Stimulated activated effector memory CD8-positive, alpha-beta T cell treated with anti-CD3 and anti-CD28 coated beads, Interleukin-12 subunit alpha, Interleukin-12 subunit beta, amount 100 ng/mL, for 72 hours (primary cell): Measurements from ENCODE around the gene MBLAC1.

ENCODE experiments used
- ATAC-seq: fragments of 150-1000 bp; cut with Tn5 transposase; 2 replicates; pipeline ENCODE4 v1.10.0; 2021
- DNase-seq, 2 donors: peaks; one replicate each; pipeline ENCODE4 v3.0.0; 2021 to 2022; ENCODE audit warnings: low spot score in 2 of 2
- H3K27ac Mint-ChIP-seq: one replicate; pipeline ENCODE4 v1.8.0; 2022; ENCODE audit warnings: mild to moderate bottlenecking, mixed read lengths
- H3K36me3 Mint-ChIP-seq: one replicate; pipeline ENCODE4 v1.8.0; 2022; ENCODE audit warnings: mild to moderate bottlenecking, mixed read lengths
- H3K4me1 Mint-ChIP-seq: one replicate; pipeline ENCODE4 v1.8.0; 2022; ENCODE audit warnings: mixed read lengths
- H3K4me3 Mint-ChIP-seq: one replicate; pipeline ENCODE4 v1.8.0; 2022; ENCODE audit warnings: mild to moderate bottlenecking, mixed read lengths
- H3K9me3 Mint-ChIP-seq: one replicate; pipeline ENCODE4 v1.8.0; 2022; ENCODE audit warnings: mixed read lengths

Gene MBLAC1

GRCh38 chr7:100091411-100092181 is 35.2 kb upstream of the MBLAC1 start:
- no peak overlapping the region for H3K4me3 Mint-ChIP-seq
- DNase-seq (no peak), ATAC-seq (peak; percentile 15)
- no peaks in the 10 kb centered on the region for H3K9me3 Mint-ChIP-seq
- H3K36me3 Mint-ChIP-seq: peaks cover 87% of the 10 kb centered on the region
- H3K4me1 Mint-ChIP-seq: peaks cover 42% of the 10 kb centered on the region
- H3K27ac Mint-ChIP-seq: peak overlapping the region; percentile 91

GRCh38 chr7:100093054-100093453 is 33.7 kb upstream of the MBLAC1 start:
- Mint-ChIP-seq H3K9me3 (no peaks in the 10 kb centered on the region), H3K4me1 (peaks cover 51% of the 10 kb centered on the region), H3K4me3 (no peak overlapping the region), H3K27ac (peak overlapping the region; percentile 67), H3K36me3 (peaks cover 100% of the 10 kb centered on the region)
- DNase-seq: no peak
- no peak for ATAC-seq

GRCh38 chr7:100093498-100093897 is 33.3 kb upstream of the MBLAC1 start:
- peaks cover 56% of the 10 kb centered on the region for H3K4me1 Mint-ChIP-seq
- peak overlapping the region; percentile 67 for H3K27ac Mint-ChIP-seq
- no peaks in the 10 kb centered on the region for H3K9me3 Mint-ChIP-seq
- H3K36me3 Mint-ChIP-seq: peaks cover 100% of the 10 kb centered on the region
- ATAC-seq (no peak), DNase-seq (no peak)
- H3K4me3 Mint-ChIP-seq: no peak overlapping the region

GRCh38 chr7:100093925-100094486 is 32.8 kb upstream of the MBLAC1 start:
- peak overlapping the region; percentile 67 for H3K27ac Mint-ChIP-seq
- H3K9me3 Mint-ChIP-seq: no peaks in the 10 kb centered on the region
- H3K4me1 Mint-ChIP-seq: peaks cover 61% of the 10 kb centered on the region
- no peak overlapping the region for H3K4me3 Mint-ChIP-seq
- peaks cover 100% of the 10 kb centered on the region for H3K36me3 Mint-ChIP-seq
- DNase-seq (no peak), ATAC-seq (no peak)

- Mint-ChIP-seq H3K27ac (peak overlapping the region; percentile 80), H3K4me1 (peaks cover 61% of the 10 kb centered on the region), H3K9me3 (no peaks in the 10 kb centered on the region), H3K36me3 (peaks cover 100% of the 10 kb centered on the region), H3K4me3 (no peak overlapping the region)
- DNase-seq (no peak), ATAC-seq (no peak)
Observed at GRCh38 chr7:100095289-100095688, 31.5 kb upstream of the MBLAC1 start.

- ATAC-seq (no peak), DNase-seq (no peak)
- no peaks in the 10 kb centered on the region for H3K9me3 Mint-ChIP-seq
- no peak overlapping the region for H3K4me3 Mint-ChIP-seq
- peaks cover 56% of the 10 kb centered on the region for H3K4me1 Mint-ChIP-seq
- H3K36me3 Mint-ChIP-seq: peaks cover 100% of the 10 kb centered on the region
- peak overlapping the region; percentile 80 for H3K27ac Mint-ChIP-seq
Observed at GRCh38 chr7:100095704-100096103, 31.1 kb upstream of the MBLAC1 start.

GRCh38 chr7:100098913-100099312 is 27.9 kb upstream of the MBLAC1 start:
- Mint-ChIP-seq H3K9me3 (no peaks in the 10 kb centered on the region), H3K36me3 (peaks cover 92% of the 10 kb centered on the region), H3K4me1 (peaks cover 57% of the 10 kb centered on the region), H3K27ac (peak overlapping the region; percentile 98), H3K4me3 (peak overlapping the region; percentile 90)
- no peak for DNase-seq
- no peak for ATAC-seq

GRCh38 chr7:100099452-100099851 is 27.3 kb upstream of the MBLAC1 start:
- Mint-ChIP-seq H3K36me3 (peaks cover 90% of the 10 kb centered on the region), H3K4me3 (peak overlapping the region; percentile 90), H3K9me3 (no peaks in the 10 kb centered on the region), H3K4me1 (peaks cover 56% of the 10 kb centered on the region), H3K27ac (peak overlapping the region; percentile 98)
- DNase-seq (no peak), ATAC-seq (no peak)

GRCh38 chr7:100100420-100101015 is 26.2 kb upstream of the MBLAC1 start:
- peaks cover 51% of the 10 kb centered on the region for H3K4me1 Mint-ChIP-seq
- H3K4me3 Mint-ChIP-seq: peak overlapping the region; percentile 90
- peak; percentile 86 for ATAC-seq
- DNase-seq: peak; percentile 85 to 92
- peaks cover 84% of the 10 kb centered on the region for H3K36me3 Mint-ChIP-seq
- no peaks in the 10 kb centered on the region for H3K9me3 Mint-ChIP-seq
- H3K27ac Mint-ChIP-seq: peak overlapping the region; percentile 98

- peaks cover 77% of the 10 kb centered on the region for H3K36me3 Mint-ChIP-seq
- no peaks in the 10 kb centered on the region for H3K9me3 Mint-ChIP-seq
- peak within 1 kb of the TSS; percentile 98 for H3K27ac Mint-ChIP-seq
- H3K4me3 Mint-ChIP-seq: peak within 1 kb of the TSS; percentile 90
- peak; percentile 93 for ATAC-seq
- DNase-seq: peak; percentile 92 to 99
- peaks cover 46% of the 10 kb centered on the region for H3K4me1 Mint-ChIP-seq
Observed at GRCh38 chr7:100101016-100101862, 25.5 kb upstream of the MBLAC1 start, which contains the start of the genes AP4M1 and MCM7. Gene AP4M1 (plus strand): TSS chr7:100101643. CDS start chr7:100101715, 72 bp downstream. Gene MCM7 (minus strand): TSS chr7:100101397. CDS start chr7:100101294, 103 bp downstream.

- peak overlapping the region; percentile 98 for H3K27ac Mint-ChIP-seq
Observed at GRCh38 chr7:100102950-100103840, 23.6 kb upstream of the MBLAC1 start.

GRCh38 chr7:100105534-100105933 is 21.2 kb upstream of the MBLAC1 start:
- no peak for DNase-seq
- Mint-ChIP-seq H3K4me3 (no peak overlapping the region), H3K36me3 (peaks cover 74% of the 10 kb centered on the region), H3K9me3 (no peaks in the 10 kb centered on the region), H3K27ac (no peak overlapping the region), H3K4me1 (peaks cover 15% of the 10 kb centered on the region)
- no peak for ATAC-seq

More at GRCh38 chr7:100102950-100103840, 23.6 kb upstream of the MBLAC1 start:
- H3K4me3 Mint-ChIP-seq: peak overlapping the region; percentile 90
- peaks cover 74% of the 10 kb centered on the region for H3K36me3 Mint-ChIP-seq
- peaks cover 35% of the 10 kb centered on the region for H3K4me1 Mint-ChIP-seq
- no peak for DNase-seq
- ATAC-seq: no peak
- H3K9me3 Mint-ChIP-seq: no peaks in the 10 kb centered on the region

GRCh38 chr7:100106633-100107032 is 20.1 kb upstream of the MBLAC1 start:
- peaks cover 74% of the 10 kb centered on the region for H3K36me3 Mint-ChIP-seq
- H3K9me3 Mint-ChIP-seq: no peaks in the 10 kb centered on the region
- ATAC-seq: no peak
- H3K27ac Mint-ChIP-seq: peak overlapping the region; percentile 14
- DNase-seq: no peak
- no peak overlapping the region for H3K4me3 Mint-ChIP-seq
- H3K4me1 Mint-ChIP-seq: peaks cover 15% of the 10 kb centered on the region

GRCh38 chr7:100107125-100107737 is 19.5 kb upstream of the MBLAC1 start:
- Mint-ChIP-seq H3K36me3 (peaks cover 77% of the 10 kb centered on the region), H3K9me3 (no peaks in the 10 kb centered on the region), H3K27ac (peak overlapping the region; percentile 14), H3K4me1 (peaks cover 14% of the 10 kb centered on the region), H3K4me3 (no peak overlapping the region)
- DNase-seq (no peak), ATAC-seq (peak; percentile 12)
